ENCODE measurements around the gene ADAM12.

DNA sequence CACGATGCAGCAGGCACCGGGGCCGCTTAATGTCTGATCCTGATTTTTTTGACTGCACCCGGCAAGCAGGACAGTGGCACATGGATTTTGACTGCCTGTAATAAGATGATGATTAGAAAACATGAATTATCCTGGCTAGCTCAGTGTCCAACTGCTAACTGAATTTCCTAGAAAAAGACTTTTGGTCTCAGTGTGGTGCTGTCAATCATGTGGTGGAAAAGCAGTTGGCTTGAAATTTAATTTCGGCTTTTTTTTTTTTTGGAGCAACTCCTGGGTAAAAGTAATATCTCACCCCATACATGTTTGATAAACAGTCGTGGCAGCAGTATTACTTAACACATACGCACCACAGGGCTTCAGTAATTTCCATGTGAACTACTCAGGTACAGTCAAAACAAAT is 264.2 kb downstream of the ADAM12 start:
- TF ChIP-seq ARNT (IDR thresholded peaks at IDR 0.05) (no peak), NFRKB (IDR thresholded peaks at IDR 0.05) (no peak), SP1 (IDR thresholded peaks at IDR 0.05) (no peak), FOXK2 (IDR thresholded peaks at IDR 0.05) (no peak), BHLHE40 (IDR thresholded peaks at IDR 0.05; ENCODE audit: borderline replicate concordance) (no peak), FOXM1 (IDR thresholded peaks at IDR 0.05; ENCODE audit: borderline replicate concordance) (no peak)
